ENCODE data around the gene TDRD3. TPM values are rescaled to one million over a fixed set of nuclear protein-coding genes. Genes with fewer than 3 reads are reported as not detected.

TDRD3 gene
- total and polyA plus RNA-seq, 4 donors: 3.6 to 15.8 (median 6.2) TPM

GRCh38 chr13:60397704-60398378 lies 821 bp downstream of the TDRD3 start:
- TF ChIP-seq YY1 (IDR thresholded peaks at IDR 0.05) (peak; percentile 61), TAF1 (conservative IDR thresholded peaks at IDR 0.05) (peak; percentile 81), FOXA2 (IDR thresholded peaks at IDR 0.05) (no peak), GABPA (IDR thresholded peaks at IDR 0.05 in 1 of 2, conservative IDR thresholded peaks at IDR 0.05 in 1 of 2) (no peak), RXRA (IDR thresholded peaks at IDR 0.05) (peak in 1 of 2 donors; percentile 8), NR2F2 (IDR thresholded peaks at IDR 0.05) (no peak)
- peak overlapping the region; percentile 57 to 96 for H3K9ac ChIP-seq (ENCODE audit: low read depth in 1 of 2, low read length in 2 of 2)
- DNase-seq (ENCODE audit: low spot score): peak; percentile 70
- no peaks in the 10 kb centered on the region for H3K27me3 ChIP-seq (ENCODE audit: control insufficient read depth in 4 of 4, insufficient read depth in 4 of 4, low read length in 3 of 4)
- WGBS: under 1% methylated on average over 43 of the region's 43 CpGs
- peaks cover 2 to 18% (median 12%) of the 10 kb centered on the region in 4 donors for H3K4me1 ChIP-seq (ENCODE audit: control insufficient read depth in 4 of 4, insufficient read depth in 4 of 4, low read length in 3 of 4)
- no peaks in the 10 kb centered on the region for H3K9me3 ChIP-seq (ENCODE audit: control insufficient read depth in 4 of 4, low read length in 3 of 4)
- H3K27ac ChIP-seq (ENCODE audit: low read depth in 1 of 2, low read length in 2 of 2): peak overlapping the region; percentile 92 to 95
- no peaks in the 10 kb centered on the region for H3K36me3 ChIP-seq (ENCODE audit: control insufficient read depth in 4 of 4, insufficient read depth in 3 of 4, low read depth in 1 of 4, low read length in 3 of 4)
- H3K4me3 ChIP-seq (ENCODE audit: low read depth in 1 of 3, low read length in 3 of 3): peak overlapping the region; percentile 70 to 98 (median 88)

GRCh38 chr13:60398379-60398891 lies 1.4 kb downstream of the TDRD3 start:
- H3K9ac ChIP-seq (ENCODE audit: low read depth in 1 of 2, low read length in 2 of 2): peak overlapping the region; percentile 57 to 96
- H3K4me1 ChIP-seq (ENCODE audit: control insufficient read depth in 4 of 4, insufficient read depth in 4 of 4, low read length in 3 of 4): peaks cover 2 to 18% (median 12%) of the 10 kb centered on the region in 4 donors
- H3K9me3 ChIP-seq (ENCODE audit: control insufficient read depth in 4 of 4, low read length in 3 of 4): no peaks in the 10 kb centered on the region
- no peaks in the 10 kb centered on the region for H3K36me3 ChIP-seq (ENCODE audit: control insufficient read depth in 4 of 4, insufficient read depth in 3 of 4, low read depth in 1 of 4, low read length in 3 of 4)
- peak overlapping the region; percentile 92 to 95 for H3K27ac ChIP-seq (ENCODE audit: low read depth in 1 of 2, low read length in 2 of 2)
- no peak for DNase-seq (ENCODE audit: low spot score)
- peak overlapping the region; percentile 70 to 98 (median 88) for H3K4me3 ChIP-seq (ENCODE audit: low read depth in 1 of 3, low read length in 3 of 3)
- WGBS: 61% methylated on average over 6 of the region's 6 CpGs
- TF ChIP-seq JUND (IDR thresholded peaks at IDR 0.05) (no peak), FOXA1 (IDR thresholded peaks at IDR 0.05) (no peak), HNF4G (IDR thresholded peaks at IDR 0.05) (no peak), ATF3 (IDR thresholded peaks at IDR 0.05) (no peak), MAX (IDR thresholded peaks at IDR 0.05) (no peak), YY1 (IDR thresholded peaks at IDR 0.05) (no peak), ZBTB33 (IDR thresholded peaks at IDR 0.05) (no peak), SP1 (IDR thresholded peaks at IDR 0.05) (no peak), TAF1 (conservative IDR thresholded peaks at IDR 0.05) (no peak), REST (IDR thresholded peaks at IDR 0.05) (no peak), EGR1 (IDR thresholded peaks at IDR 0.05; ENCODE audit: low read depth in 2 of 2) (no peak), GABPA (IDR thresholded peaks at IDR 0.05 in 1 of 2, conservative IDR thresholded peaks at IDR 0.05 in 1 of 2) (no peak)
- H3K27me3 ChIP-seq (ENCODE audit: control insufficient read depth in 4 of 4, insufficient read depth in 4 of 4, low read length in 3 of 4): no peaks in the 10 kb centered on the region

All from liver (tissue), 9 donors.